Brain microvascular endothelial cell (primary cell): Measurements from ENCODE around the gene AGR3.
A peak's percentile ranks its signal among the peaks of the same experiment; 100 is the strongest.

Source experiments
- DNase-seq: peaks from one replicate; pipeline ENCODE4 v3.0.0-alpha.2; 2020
- H3K27ac ChIP-seq: fragments of 250-450 bp; sonication (Bioruptor Pico); 2 replicates; pipeline ENCODE4 v1.5.1; 2020; ENCODE audit warnings: mild to moderate bottlenecking, moderate library complexity
- H3K27me3 ChIP-seq: fragments of 250-450 bp; sonication (Bioruptor Pico); replicated peaks from 2 replicates; pipeline ENCODE4 v1.5.1; 2020; ENCODE audit warnings: mild to moderate bottlenecking
- H3K36me3 ChIP-seq: fragments of 250-450 bp; sonication (Bioruptor Pico); replicated peaks from 2 replicates; pipeline ENCODE4 v1.5.1; 2020; ENCODE audit warnings: mild to moderate bottlenecking
- H3K4me3 ChIP-seq: 2 replicates; pipeline ENCODE4 v1.5.1; 2011; ENCODE audit warnings: low read depth, mild to moderate bottlenecking, control low read depth, low read length, moderate library complexity
- in situ Hi-C: cut with HindIII; loops from 2 replicates; pipeline ENCODE4 v1.10.0; 2017; ENCODE audit warnings: low sequenced_read_pairs, low pct_ligation_motif_present
- TF ChIP-seq, protein P1 (sequence below): IDR thresholded peaks from 2 replicates; pipeline ENCODE4 v1.5.1; 2011; ENCODE audit warnings: low read depth, mild to moderate bottlenecking, moderate library complexity, low read length, control low read depth, inconsistent platforms; ENCODE audit errors: missing control alignments

Gene AGR3

DNA sequence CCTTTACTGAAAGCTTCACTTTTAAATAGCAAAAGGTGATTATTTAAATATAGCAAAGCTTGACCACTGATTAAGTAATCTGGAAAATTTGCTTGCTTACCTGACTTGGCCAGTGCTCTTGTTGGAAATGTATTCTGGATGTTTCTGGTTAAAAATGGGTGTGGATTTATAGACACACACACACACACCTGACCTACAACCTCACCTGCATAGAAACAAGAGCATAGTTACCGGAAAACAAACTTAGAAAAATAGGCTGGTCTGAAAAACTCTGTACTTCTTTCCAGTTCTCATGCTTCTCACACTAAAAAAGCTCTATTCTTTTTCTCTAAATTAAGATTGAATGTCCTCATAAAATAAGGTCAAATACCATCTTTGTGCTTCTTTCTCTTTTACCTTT lies at the start of gene AGR3:
Gene AGR3, minus strand, starts transcription at position 140 of the 400 bp plus-strand sequence. CDS start 3,365 bp downstream, outside the sequence.
- TF ChIP-seq, protein P1, sequence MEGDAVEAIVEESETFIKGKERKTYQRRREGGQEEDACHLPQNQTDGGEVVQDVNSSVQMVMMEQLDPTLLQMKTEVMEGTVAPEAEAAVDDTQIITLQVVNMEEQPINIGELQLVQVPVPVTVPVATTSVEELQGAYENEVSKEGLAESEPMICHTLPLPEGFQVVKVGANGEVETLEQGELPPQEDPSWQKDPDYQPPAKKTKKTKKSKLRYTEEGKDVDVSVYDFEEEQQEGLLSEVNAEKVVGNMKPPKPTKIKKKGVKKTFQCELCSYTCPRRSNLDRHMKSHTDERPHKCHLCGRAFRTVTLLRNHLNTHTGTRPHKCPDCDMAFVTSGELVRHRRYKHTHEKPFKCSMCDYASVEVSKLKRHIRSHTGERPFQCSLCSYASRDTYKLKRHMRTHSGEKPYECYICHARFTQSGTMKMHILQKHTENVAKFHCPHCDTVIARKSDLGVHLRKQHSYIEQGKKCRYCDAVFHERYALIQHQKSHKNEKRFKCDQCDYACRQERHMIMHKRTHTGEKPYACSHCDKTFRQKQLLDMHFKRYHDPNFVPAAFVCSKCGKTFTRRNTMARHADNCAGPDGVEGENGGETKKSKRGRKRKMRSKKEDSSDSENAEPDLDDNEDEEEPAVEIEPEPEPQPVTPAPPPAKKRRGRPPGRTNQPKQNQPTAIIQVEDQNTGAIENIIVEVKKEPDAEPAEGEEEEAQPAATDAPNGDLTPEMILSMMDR: no peak
- Histone ChIP-seq H3K27ac (no peak within 1 kb of the TSS), H3K27me3 (no peaks in the 10 kb centered on the region), H3K36me3 (no peaks in the 10 kb centered on the region), H3K4me3 (no peak within 1 kb of the TSS)
- DNase-seq: no peak
- in situ Hi-C loops: no loop called here

DNA sequence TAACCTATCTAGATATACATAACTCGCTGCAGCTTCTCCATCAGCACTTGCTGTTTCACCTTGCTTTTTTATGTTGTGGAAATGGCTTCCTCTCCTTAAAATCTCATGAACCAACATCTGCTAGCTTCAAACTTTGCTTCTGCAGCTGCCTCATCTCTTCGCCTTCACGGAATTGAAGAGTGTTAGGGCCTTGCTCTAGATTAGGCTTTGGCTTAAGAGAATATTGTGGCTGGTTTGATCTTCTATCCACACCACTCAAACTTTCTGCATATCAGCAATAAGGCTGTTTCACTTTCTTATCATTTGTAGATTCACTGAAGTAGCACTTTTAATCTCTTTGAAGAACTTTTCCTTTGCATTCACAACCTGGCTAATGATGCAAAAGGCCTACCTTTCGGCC lies 49.2 kb upstream of the AGR3 start:
- no peaks in the 10 kb centered on the region for H3K27me3 ChIP-seq
- H3K27ac ChIP-seq: no peak overlapping the region
- no peak for DNase-seq
- no peaks in the 10 kb centered on the region for H3K36me3 ChIP-seq
- H3K4me3 ChIP-seq: no peak overlapping the region
- TF ChIP-seq, protein P1: no peak
- in situ Hi-C loops: no loop called here

DNA sequence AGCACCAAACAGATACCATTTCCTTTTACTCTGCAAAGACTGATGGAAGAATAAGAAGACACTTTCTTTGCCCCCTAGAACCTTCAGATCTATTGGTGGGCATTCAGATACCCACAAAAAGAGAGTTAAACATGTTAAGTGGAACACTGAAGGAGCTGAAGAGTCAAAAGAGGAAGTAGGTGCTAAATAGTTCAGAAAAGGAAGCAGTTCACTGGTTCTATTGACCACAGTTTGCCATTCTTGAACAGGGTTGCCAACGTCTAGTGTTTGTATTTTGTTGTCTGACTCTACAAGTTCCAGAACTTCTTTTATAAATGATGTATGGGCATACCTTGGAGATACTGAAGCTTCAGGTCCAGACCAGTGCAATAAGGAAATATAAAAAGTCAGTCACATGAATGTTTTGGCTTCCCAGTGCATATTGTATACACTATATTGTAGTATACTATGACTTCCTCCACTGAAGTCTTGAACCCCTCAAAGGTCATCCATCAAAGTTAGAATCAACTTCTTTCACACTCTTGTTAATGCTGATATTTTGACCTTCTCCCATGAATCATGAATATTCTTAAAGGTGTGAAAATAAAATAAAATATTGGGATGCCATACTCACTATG lies 47.5 kb upstream of the AGR3 start:
- TF ChIP-seq, protein P1: no peak
- Histone ChIP-seq H3K27me3 (no peaks in the 10 kb centered on the region), H3K4me3 (no peak overlapping the region), H3K27ac (no peak overlapping the region), H3K36me3 (no peaks in the 10 kb centered on the region)
- in situ Hi-C loops: no loop called here
- DNase-seq: no peak

DNA sequence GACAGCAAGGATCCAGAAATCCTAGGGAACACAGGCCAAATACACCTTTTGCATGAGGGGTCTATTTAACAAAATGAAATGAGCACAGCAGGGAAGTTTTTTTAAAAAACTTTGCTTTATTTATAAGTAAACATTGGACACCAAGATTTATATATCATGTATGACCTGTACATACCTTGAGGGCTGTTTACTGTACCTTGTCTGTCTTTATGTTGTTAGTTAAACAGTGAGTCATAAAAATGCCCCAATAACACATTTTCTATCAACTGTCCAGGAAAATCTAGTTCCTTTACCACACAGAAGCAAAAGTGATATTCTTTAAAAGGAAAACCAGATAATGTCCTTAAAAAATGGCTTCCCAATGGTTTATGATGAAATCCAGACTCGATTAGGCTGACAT lies 45.1 kb upstream of the AGR3 start:
- no peak for DNase-seq
- Histone ChIP-seq H3K27ac (no peak overlapping the region), H3K4me3 (no peak overlapping the region), H3K27me3 (no peaks in the 10 kb centered on the region), H3K36me3 (no peaks in the 10 kb centered on the region)
- TF ChIP-seq, protein P1: no peak
- in situ Hi-C loops: no loop called here

DNA sequence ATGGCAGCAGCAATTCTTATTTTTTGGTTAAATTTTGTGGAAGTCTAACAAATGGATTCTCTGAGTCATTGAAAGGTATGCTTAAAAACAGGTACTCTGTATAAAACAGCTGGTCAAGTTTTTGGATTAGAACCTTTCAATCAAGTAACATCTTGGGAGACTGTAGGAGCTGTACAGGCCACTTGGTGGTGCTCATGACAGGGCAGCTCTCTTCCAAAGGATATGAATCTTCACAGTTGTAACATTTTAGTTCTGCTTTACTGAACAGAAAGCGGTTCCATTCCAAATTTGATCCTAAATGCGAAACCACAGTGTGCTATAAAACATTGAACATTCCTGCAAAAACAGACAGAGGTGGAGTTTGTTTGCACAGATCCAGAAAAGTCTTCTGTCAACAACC lies 44.5 kb upstream of the AGR3 start:
- Histone ChIP-seq H3K36me3 (no peaks in the 10 kb centered on the region), H3K4me3 (no peak overlapping the region), H3K27me3 (no peaks in the 10 kb centered on the region), H3K27ac (no peak overlapping the region)
- in situ Hi-C loops: no loop called here
- TF ChIP-seq, protein P1: peak; percentile 90
- DNase-seq: peak; percentile 53

DNA sequence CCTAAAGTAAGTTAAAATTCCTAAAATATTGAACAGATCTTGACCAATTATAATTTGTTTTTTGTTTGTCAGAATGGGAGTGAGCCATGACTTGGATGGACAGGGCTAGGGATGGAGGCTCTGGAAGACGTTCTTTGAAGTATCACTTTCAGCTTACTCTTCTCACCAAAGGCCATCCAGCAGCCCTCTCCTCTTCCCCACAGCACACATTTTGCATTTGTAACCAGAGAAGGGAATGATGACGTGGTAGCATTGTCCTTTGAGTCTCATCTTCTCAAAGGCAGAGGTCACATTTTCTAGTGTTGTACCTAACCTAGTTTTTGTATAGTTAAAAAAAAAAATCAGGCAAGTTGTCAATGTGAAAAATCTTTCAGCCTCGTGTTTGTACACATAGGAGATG lies 43.8 kb upstream of the AGR3 start:
- Histone ChIP-seq H3K27ac (no peak overlapping the region), H3K36me3 (no peaks in the 10 kb centered on the region), H3K27me3 (no peaks in the 10 kb centered on the region), H3K4me3 (no peak overlapping the region)
- DNase-seq: no peak
- TF ChIP-seq, protein P1: no peak
- in situ Hi-C loops: no loop called here
